Adrenal gland (tissue), 5 donors: ENCODE data around the gene CTPS2.

Experiments
- CTCF ChIP-seq, 6 experiments: fragments of 450-650 bp in 4 of 6; fragments of 200-600 bp in 2 of 6; sonication (generic) in 1 of 6; IDR thresholded peaks; 1 replicate in 5 of 6; 2 replicates in 1 of 6; pipeline versions ENCODE4 v1.5.1 to v1.8.0; 2016 to 2021; ENCODE audit warnings: antibody characterized with exemption in 6 of 6, mild to moderate bottlenecking in 2 of 6, moderate library complexity in 1 of 6
- POLR2A ChIP-seq, 2 donors: fragments of 450-650 bp; IDR thresholded peaks; one replicate each; pipeline ENCODE4 v1.6.1; 2017; ENCODE audit warnings: antibody characterized with exemption in 2 of 2, mild to moderate bottlenecking in 2 of 2, moderate library complexity in 1 of 2
- donor health status: DM: no; HTN: no; CAD: no.

- TF ChIP-seq CTCF (IDR thresholded peaks at IDR 0.05), result no peak
- TF ChIP-seq POLR2A (IDR thresholded peaks at IDR 0.05), result no peak
Observed at GRCh38 chrX:16547644-16548043, 164.8 kb downstream of the CTPS2 start.
